ENCODE measurements around the gene USP49.
"Not testable (repeated sequence)": the region's sequence is repeated elsewhere in the genome, so short reads cannot be mapped to it uniquely, and the experiment has no call there.

The USP49 gene

GRCh38 chr6:41895300-41896233, at the start of gene USP49:
USP49 (minus strand) TSS chr6:41895375; CDS start chr6:41806983, 88,392 bp downstream.
- peak; percentile 83 for FAIRE-seq

DNA sequence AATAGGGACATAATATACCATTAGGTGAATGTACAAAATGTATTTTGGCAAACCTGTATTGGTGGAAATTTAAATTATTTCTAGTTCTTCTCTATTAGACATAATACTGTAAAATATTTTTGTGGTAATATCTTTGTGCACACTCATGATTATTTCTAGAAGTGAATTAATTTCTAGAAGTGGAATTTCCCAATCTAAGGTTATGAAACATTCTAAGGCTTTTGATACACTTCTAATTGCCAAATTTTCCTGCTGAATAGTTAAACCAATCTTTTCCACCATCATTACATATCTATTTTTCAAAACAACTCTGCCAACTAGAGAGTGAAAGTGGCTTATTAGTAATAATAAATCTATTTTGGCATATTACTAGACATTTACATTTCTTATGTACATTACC, 48.3 kb upstream of the USP49 start:
- no peak for FAIRE-seq

DNA sequence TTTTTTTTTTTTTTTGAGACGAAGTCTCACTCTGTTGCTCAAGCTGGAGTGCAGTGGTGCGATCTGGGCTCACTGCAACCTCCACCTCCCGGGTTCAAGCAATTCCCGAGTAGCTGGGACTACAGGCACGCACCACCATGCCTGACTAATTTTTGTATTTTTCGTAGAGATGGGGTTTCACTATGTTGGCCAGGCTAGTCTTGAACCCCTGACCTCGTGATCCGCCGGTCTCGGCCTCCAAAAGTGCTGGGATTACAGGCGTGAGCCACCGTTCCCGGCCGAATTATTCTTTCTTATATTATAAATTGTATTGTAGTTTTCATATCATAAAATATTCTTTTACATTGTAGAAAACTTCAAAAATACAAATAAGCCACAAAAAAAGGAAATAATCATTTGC, 47.7 kb upstream of the USP49 start:
- not testable (repeated sequence) for FAIRE-seq

DNA sequence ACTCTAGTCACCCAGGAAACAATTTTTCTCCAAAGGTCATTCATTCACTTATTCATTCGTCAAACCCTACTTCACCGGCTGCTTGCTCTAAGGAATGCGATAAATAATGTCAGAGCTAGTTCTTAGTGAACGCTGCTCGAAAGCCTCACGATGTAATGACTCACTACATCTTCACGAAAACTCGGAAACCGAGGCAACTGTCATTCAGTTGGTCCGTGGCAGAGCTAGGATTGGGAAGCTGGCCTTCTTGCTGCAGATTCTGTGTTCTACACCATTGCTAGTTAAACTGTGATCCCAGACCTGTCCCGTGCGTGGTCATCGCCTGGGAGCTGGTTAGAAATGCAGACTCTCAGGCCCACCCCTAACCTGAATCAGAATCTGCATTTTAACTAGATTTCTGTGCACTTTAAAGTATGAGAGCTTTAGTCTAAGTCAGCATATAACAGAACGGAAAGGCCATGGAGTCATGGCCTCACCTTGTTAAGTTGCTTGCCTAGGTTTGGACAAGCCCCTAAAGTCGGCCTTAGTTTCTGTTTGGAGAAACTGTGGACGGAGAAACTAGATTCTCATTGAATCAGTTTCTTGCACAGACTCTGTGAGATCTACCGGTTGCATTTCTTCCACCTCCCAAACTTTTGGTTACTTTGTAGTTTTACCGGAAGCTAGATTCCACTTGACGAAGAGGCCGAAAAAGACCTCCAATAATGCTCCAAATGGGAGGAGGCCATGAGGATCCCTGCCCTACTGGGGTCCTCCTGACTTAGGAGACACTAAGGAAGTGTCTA, 47.1 kb upstream of the USP49 start:
- no peak for FAIRE-seq

GRCh38 chr6:41941280-41942066, 46.3 kb upstream of the USP49 start, which contains the start of gene CCND3:
CCND3 (minus strand) TSS chr6:41941808; CDS start chr6:41941649, 159 bp downstream.
- FAIRE-seq, result peak; percentile 34

DNA sequence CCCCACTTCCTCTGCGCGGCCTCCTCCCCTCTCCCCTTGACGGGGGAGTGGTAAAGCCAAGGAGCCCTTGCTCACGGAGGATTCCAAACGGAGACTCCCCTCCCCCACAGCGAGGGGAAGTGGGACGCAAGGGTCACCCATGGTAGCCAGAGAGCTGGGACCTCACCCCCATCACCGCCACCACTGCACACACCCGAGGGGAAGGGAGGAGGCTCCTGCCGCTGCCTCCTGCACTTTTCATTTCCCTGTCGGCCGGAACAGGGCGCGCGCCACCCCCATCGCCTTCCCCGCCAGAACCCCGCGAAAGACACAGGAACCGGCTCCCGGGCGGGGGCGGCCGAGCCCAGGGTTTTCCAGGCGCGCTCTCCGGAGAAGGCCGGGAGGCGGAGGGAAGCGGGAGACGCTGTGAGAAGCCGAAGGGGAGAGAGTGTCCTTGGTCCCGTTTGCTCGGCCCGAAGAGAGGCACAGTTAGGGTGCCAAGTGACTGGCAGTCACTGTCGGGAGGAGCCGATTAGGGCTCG, 45.6 kb upstream of the USP49 start:
- FAIRE-seq, result no peak

DNA sequence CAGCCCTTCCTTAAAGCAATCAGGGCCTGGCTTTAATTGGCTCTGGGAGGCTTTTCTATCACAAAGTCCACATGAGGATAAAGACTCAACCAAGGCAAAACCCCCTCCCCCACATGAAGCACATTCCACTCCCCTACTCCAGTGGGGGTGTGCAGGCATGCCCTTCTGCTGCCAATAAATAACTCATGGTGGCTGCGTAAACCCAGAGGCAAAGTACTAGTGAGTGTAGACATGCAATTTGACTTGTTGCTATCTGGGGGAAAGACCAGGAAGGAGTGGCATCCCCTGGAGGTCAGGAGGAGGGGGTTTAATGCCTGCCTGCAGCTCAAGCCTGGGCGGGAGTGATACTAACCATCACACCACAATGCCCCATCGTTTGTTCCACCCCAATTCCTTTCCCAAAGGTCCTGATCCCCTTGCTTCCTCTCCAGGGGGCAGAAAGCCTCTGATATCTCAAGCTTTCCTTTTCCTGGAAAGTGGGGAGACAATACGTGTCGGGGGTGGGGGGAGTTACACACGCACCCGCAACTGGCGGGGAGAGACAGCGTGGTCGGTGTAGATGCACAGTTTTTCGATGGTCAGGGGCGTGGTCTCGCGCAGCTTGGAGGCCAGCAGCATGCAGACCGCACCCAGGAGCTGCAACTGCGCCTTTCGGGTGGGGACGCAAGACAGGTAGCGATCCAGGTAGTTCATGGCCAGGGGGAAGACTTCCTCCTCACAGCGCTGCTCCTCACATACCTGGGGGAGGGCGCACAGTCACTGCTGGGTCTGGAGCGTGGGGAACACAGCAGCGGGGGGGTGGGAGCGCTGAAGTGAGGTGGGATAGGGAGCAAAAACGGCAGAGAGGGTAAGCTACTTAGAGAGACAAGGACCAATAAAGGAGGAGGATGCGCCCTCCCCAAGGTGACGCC, 44.9 kb upstream of the USP49 start:
- no peak for FAIRE-seq

DNA sequence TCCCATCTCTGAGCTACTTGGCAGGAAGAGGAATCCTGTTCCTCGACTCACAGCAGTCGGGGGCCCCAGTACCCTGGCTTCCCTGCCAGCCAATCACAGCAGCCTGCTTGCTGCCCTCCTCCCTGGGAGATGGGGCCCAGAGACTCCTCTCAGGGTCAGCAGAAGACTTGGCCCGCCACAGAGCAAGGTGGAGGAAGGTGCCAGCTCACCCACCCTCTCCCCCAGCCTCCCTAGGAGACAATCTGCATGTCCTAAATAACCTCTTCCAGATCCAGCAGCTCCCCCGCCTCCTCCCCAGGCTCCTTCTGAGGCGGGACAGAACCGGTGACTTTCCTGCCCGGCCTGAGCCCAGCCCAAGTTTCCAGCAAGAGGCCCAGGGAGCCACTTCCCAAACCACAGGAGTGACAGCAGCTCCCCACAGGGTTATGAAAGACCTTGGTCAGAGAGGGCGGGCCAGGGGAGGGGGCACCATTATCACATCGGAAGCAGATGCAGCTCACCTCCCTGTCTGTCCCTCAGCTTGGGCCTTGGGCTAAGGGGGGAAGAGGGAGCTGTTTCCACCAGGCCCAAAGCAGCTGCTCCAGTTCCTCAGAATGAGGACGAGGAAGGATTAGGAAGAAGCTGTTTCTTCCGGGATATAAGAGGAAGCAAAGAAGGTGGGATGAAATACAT, 44.1 kb upstream of the USP49 start:
- FAIRE-seq, result no peak

DNA sequence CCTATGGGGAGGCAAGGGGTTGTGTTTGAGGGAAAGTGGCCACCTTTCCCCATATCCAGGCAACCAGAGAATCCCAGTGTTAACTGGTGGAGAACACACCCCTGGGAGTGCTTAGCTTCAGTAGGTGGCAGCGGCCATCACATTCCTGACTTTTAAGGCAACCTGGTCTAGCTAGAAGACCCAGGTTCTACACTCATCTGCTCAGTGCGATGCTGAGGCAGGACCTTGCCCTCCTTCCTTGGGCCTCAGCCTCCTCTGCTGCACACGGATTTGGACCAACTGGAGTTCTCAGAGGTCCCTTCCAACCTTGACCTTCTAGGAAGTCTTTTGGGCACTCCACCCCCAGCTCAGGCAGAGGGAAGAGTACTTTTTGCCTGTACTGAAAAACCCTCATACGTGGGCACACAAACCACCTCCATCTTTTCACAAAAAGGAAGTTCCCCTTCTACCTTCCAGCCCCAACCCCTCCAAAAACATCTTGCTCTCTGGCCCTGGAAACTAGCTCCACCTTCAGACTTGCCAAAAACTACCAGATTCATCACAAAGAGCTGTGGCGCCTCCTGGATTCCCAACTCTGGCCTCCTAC, 43.5 kb upstream of the USP49 start:
- FAIRE-seq, result no peak

DNA sequence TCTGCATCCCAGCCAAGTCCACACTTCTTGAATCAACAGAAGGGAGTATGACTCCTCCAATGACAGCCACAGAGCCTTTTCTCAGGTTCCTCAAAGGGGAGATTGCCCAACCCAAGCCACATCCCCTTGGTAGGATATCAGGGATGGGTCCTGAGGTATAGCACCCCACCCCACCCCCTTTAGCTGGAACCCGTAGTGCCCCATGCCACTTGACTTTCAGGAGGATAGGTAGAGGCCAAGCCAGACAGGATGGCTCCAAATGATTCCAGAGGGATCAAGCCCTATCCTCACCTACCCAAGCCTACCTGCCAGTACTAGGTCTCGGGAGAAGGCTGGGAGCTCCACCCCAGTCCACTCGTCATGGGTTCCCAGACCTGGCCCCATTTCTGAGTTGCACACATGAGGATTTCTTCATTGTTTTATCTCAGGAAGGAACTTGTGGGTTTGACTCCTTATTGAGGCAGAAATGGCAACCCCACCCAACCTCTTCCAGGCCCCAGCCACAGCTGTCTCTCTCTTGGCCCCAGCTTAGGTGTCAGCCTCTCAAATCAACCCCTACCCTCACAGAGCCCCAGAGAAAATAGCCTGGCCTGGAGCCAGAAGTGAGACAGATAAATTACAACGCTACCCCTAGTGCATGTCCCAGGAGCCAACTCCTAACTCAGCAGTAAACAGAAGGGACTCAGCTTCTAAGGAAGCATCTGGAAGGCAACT, 42.8 kb upstream of the USP49 start:
- no peak for FAIRE-seq

- FAIRE-seq, result no peak
These were observed 42.3 kb upstream of the USP49 start for GRCh38 chr6:41937472-41937860.

DNA sequence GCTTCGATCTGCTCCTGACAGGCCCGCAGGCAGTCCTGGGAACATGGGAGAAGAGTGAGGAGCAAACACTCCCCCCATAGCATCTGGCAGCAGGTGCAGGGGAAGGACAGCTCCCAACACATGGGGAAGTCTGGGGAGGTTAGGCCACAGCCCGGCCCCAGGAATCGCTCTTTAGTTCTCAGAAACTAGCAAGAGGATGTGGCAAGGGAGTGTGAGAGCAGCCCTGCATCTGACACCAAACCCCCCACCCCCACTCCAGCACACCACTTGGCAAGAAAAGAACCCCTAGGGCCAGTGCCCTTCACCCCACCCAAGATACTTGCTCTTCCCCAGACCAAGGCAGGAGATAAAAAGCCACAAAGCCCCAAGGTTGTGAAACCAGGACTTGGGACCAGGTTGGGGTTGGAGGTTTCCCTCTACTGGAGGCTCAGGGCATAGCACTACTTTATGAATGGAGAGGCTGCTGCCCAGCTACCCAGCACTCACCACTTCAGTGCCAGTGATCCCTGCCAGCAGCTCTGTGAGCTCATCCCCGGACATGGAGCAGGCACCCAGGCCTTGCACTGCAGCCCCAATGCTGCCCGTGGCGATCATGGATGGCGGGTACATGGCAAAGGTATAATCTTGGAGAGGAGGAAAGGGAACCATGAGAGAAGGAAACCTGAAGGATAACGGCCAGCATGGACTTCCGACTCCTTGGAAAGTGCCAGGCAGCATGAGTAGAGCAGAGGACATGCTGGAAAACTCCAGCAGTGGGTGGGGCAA, 41.1 kb upstream of the USP49 start:
- no peak for FAIRE-seq

GRCh38 chr6:41935685-41936072, 40.5 kb upstream of the USP49 start:
- FAIRE-seq, result no peak

- FAIRE-seq, result no peak
These were observed 40.0 kb upstream of the USP49 start for GRCh38 chr6:41935193-41935574.

- FAIRE-seq, result no peak
These were observed 39.4 kb upstream of the USP49 start for GRCh38 chr6:41934278-41935192.

GRCh38 chr6:41932378-41932777, 37.2 kb upstream of the USP49 start:
- no peak for FAIRE-seq

- FAIRE-seq, result no peak
These were observed 36.6 kb upstream of the USP49 start for GRCh38 chr6:41931792-41932191.

- FAIRE-seq, result no peak
These were observed 34.7 kb upstream of the USP49 start for GRCh38 chr6:41929924-41930323.
